Mononuclear cell (primary cell): Measurements from ENCODE around the gene LRCH1. TPM values are rescaled to one million over a fixed set of nuclear protein-coding genes. Genes with fewer than 3 reads are reported as not detected.

Source experiments
- H3K27me3 ChIP-seq: 2 replicates; pipeline ENCODE4 v1.6.0; 2011; ENCODE audit warnings: low read length, control low read depth; ENCODE audit not compliant: insufficient read depth
- H3K4me1 ChIP-seq: 2 replicates; pipeline ENCODE4 v1.5.1; 2011; ENCODE audit warnings: mild to moderate bottlenecking, low read length, control low read depth; ENCODE audit not compliant: insufficient read depth
- H3K4me3 ChIP-seq: 2 replicates; pipeline ENCODE4 v1.5.1; 2011; ENCODE audit warnings: mild to moderate bottlenecking, low read length, moderate library complexity
- H3K9me3 ChIP-seq: 2 replicates; pipeline ENCODE4 v1.5.1; 2011; ENCODE audit warnings: low read depth, mild to moderate bottlenecking, control low read depth, low read length
- total RNA-seq: library from RNA; depleted of rRNA; stranded (reverse); fragments of >200 nt; gene quantifications from one replicate; pipeline ENCODE4 v1.2.3, GENCODE V29; 2012

Gene LRCH1
- total RNA-seq, 1 donor, result 9.8 TPM

- Histone ChIP-seq H3K9me3 (no peaks in the 10 kb centered on the region), H3K4me3 (no peak overlapping the region), H3K27me3 (no peaks in the 10 kb centered on the region), H3K4me1 (peaks cover 15% of the 10 kb centered on the region)
Observed at GRCh38 chr13:46659413-46660065, 106.6 kb downstream of the LRCH1 start.

- no peaks in the 10 kb centered on the region for H3K9me3 ChIP-seq
- H3K4me3 ChIP-seq, result no peak overlapping the region
- peaks cover 12% of the 10 kb centered on the region for H3K4me1 ChIP-seq
- H3K27me3 ChIP-seq, result no peaks in the 10 kb centered on the region
Observed at GRCh38 chr13:46660416-46660815, 107.4 kb downstream of the LRCH1 start.

- Histone ChIP-seq H3K27me3 (no peaks in the 10 kb centered on the region), H3K9me3 (no peaks in the 10 kb centered on the region), H3K4me3 (no peak overlapping the region), H3K4me1 (peaks cover 12% of the 10 kb centered on the region)
Observed at GRCh38 chr13:46660857-46661256, 107.9 kb downstream of the LRCH1 start.

GRCh38 chr13:46662690-46663089, 109.7 kb downstream of the LRCH1 start:
- Histone ChIP-seq H3K4me1 (peaks cover 18% of the 10 kb centered on the region), H3K9me3 (no peaks in the 10 kb centered on the region), H3K27me3 (no peaks in the 10 kb centered on the region), H3K4me3 (no peak overlapping the region)

- Histone ChIP-seq H3K4me3 (no peak overlapping the region), H3K9me3 (no peaks in the 10 kb centered on the region), H3K27me3 (no peaks in the 10 kb centered on the region), H3K4me1 (peaks cover 26% of the 10 kb centered on the region)
Observed at GRCh38 chr13:46663206-46664037, 110.5 kb downstream of the LRCH1 start.

GRCh38 chr13:46664195-46664594, 111.2 kb downstream of the LRCH1 start:
- Histone ChIP-seq H3K9me3 (no peaks in the 10 kb centered on the region), H3K4me3 (no peak overlapping the region), H3K27me3 (no peaks in the 10 kb centered on the region), H3K4me1 (peaks cover 33% of the 10 kb centered on the region)

GRCh38 chr13:46665248-46665632, 112.3 kb downstream of the LRCH1 start:
- H3K4me1 ChIP-seq, result peaks cover 35% of the 10 kb centered on the region
- no peak overlapping the region for H3K4me3 ChIP-seq
- H3K27me3 ChIP-seq, result no peaks in the 10 kb centered on the region
- no peaks in the 10 kb centered on the region for H3K9me3 ChIP-seq

- H3K4me3 ChIP-seq, result no peak overlapping the region
- H3K4me1 ChIP-seq, result peaks cover 35% of the 10 kb centered on the region
- no peaks in the 10 kb centered on the region for H3K27me3 ChIP-seq
- no peaks in the 10 kb centered on the region for H3K9me3 ChIP-seq
Observed at GRCh38 chr13:46665633-46666482, 112.9 kb downstream of the LRCH1 start.

GRCh38 chr13:46666727-46667456, 113.9 kb downstream of the LRCH1 start:
- H3K27me3 ChIP-seq, result no peaks in the 10 kb centered on the region
- no peak overlapping the region for H3K4me3 ChIP-seq
- H3K9me3 ChIP-seq, result no peaks in the 10 kb centered on the region
- peaks cover 35% of the 10 kb centered on the region for H3K4me1 ChIP-seq

- H3K9me3 ChIP-seq, result no peaks in the 10 kb centered on the region
- H3K4me1 ChIP-seq, result peaks cover 35% of the 10 kb centered on the region
- H3K27me3 ChIP-seq, result no peaks in the 10 kb centered on the region
- peak overlapping the region; percentile 24 for H3K4me3 ChIP-seq
Observed at GRCh38 chr13:46667687-46668281, 114.8 kb downstream of the LRCH1 start.

- Histone ChIP-seq H3K4me3 (peak overlapping the region; percentile 24), H3K9me3 (no peaks in the 10 kb centered on the region), H3K27me3 (no peaks in the 10 kb centered on the region), H3K4me1 (peaks cover 35% of the 10 kb centered on the region)
Observed at GRCh38 chr13:46668302-46668720, 115.3 kb downstream of the LRCH1 start.

GRCh38 chr13:46668931-46669525, 116.1 kb downstream of the LRCH1 start:
- no peaks in the 10 kb centered on the region for H3K27me3 ChIP-seq
- no peak overlapping the region for H3K4me3 ChIP-seq
- H3K9me3 ChIP-seq, result no peaks in the 10 kb centered on the region
- H3K4me1 ChIP-seq, result peaks cover 35% of the 10 kb centered on the region

- Histone ChIP-seq H3K9me3 (no peaks in the 10 kb centered on the region), H3K27me3 (no peaks in the 10 kb centered on the region), H3K4me3 (no peak overlapping the region), H3K4me1 (peaks cover 27% of the 10 kb centered on the region)
Observed at GRCh38 chr13:46672338-46673090, 119.5 kb downstream of the LRCH1 start.
